Kidney (tissue), 14 donors: ENCODE data around the gene SPTLC2. TPM values are rescaled to one million over a fixed set of nuclear protein-coding genes. Genes with fewer than 3 reads are reported as not detected.

Experiments used
- DNase-seq, 5 donors: peaks; one replicate each; pipeline ENCODE4 v3.0.0-alpha.2; 2013 to 2020
- FAIRE-seq: peaks from 2 replicates; lab custom pipeline; 2012; peaks lifted over from hg19 to GRCh38; lab: Jason Lieb, UNC
- H3K27ac ChIP-seq, 2 donors: one replicate each; pipeline ENCODE4 v1.7.0; 2013; ENCODE audit warnings: low read depth in 2 of 2, low read length in 2 of 2, inconsistent platforms in 1 of 2
- H3K27me3 ChIP-seq: one replicate; pipeline ENCODE4 v1.7.1; 2013; ENCODE audit warnings: low read length, inconsistent platforms; ENCODE audit not compliant: control insufficient read depth, insufficient read depth
- H3K36me3 ChIP-seq, 3 donors: one replicate each; pipeline versions ENCODE4 v1.7.0 to v1.7.1; 2013; ENCODE audit warnings: low read length in 3 of 3, control low read depth in 1 of 3, inconsistent platforms in 1 of 3; ENCODE audit not compliant: insufficient read depth in 3 of 3, control insufficient read depth in 2 of 3
- H3K4me1 ChIP-seq, 3 donors: one replicate each; pipeline versions ENCODE4 v1.7.0 to v1.7.1; 2013; ENCODE audit warnings: low read length in 3 of 3, inconsistent platforms in 1 of 3, low read depth in 1 of 3; ENCODE audit not compliant: control insufficient read depth in 2 of 3, insufficient read depth in 2 of 3
- H3K4me3 ChIP-seq, 3 donors: one replicate each; pipeline versions ENCODE4 v1.7.0 to v1.8.1; 2013; ENCODE audit warnings: low read length in 3 of 3, control low read depth in 1 of 3, inconsistent platforms in 1 of 3
- H3K9ac ChIP-seq, 3 donors: one replicate each; pipeline versions ENCODE4 v1.7.0 to v1.7.1; 2013; ENCODE audit warnings: low read length in 3 of 3, control low read depth in 1 of 3, inconsistent platforms in 1 of 3
- H3K9me3 ChIP-seq, 3 donors: one replicate each; pipeline versions ENCODE4 v1.7.0 to v1.7.1; 2013; ENCODE audit warnings: low read length in 3 of 3, control low read depth in 1 of 3, inconsistent platforms in 1 of 3; ENCODE audit not compliant: control insufficient read depth in 2 of 3, insufficient read depth in 1 of 3
- intact Hi-C: fragments of 100-400 bp; cut with DNase I; formaldehyde crosslinking; loops from one replicate; pipeline ENCODE4 v1.11.1; 2022
- polyA plus RNA-seq: library from polyadenylated mRNA; stranded (reverse); fragments of 350-450 nt; fragmentation: Illumina TruSeq; extraction: RNeasy Lipid Tissue Mini Kit (QIAGEN cat#74804); gene quantifications from one replicate; pipeline ENCODE4 v1.2.3, GENCODE V29; 2014; ENCODE audit warnings: low read depth, low replicate concordance; ENCODE audit not compliant: insufficient read depth
- total RNA-seq: library from RNA; stranded (reverse); fragmentation: NEBNext Ultra II Directional; extraction: Animal tissue kit (Norgen Biotek cat#: 25700); gene quantifications from one replicate; pipeline ENCODE4 v1.2.1, GENCODE V29; 2021
- TF ChIP-seq, protein P1 (sequence below): IDR thresholded peaks from 3 replicates; pipeline ENCODE4 v1.5.1; 2012; ENCODE audit warnings: mild to moderate bottlenecking, moderate library complexity, borderline replicate concordance; ENCODE audit not compliant: insufficient read depth; ENCODE audit errors: extremely low read depth
- donor health status: control.
- donor health status: control.
- donor health status: control.
- donor health status: control.
- donor health status: control.
- donor health status: DM: yes; HTN: yes; CAD: no.
- donor health status: Normal renal cell carcinoma (clear cell type).

Gene SPTLC2
- total and polyA plus RNA-seq, 2 donors from 2014 or later = 17.0 to 66.1 TPM

DNA sequence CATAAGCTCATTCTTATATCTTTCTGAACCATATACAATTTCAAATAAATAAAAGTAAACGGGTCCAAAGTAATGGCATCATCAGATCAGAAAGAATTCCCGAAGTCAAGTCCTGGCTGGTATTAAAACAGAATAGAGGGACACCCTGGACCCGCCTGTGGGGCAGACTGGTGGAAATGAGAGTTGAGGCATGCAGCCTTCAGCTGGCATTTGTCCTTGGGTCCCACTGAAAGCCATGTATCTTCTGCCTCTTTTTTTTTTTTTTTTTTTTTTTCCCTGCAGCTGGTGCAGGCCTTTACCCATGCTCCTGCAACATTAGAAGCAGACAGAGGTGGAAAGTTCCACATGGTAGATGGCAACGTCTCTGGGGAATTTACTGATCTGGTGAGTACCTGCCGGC lies 148.6 kb downstream of the SPTLC2 start:
- intact Hi-C loops = no loop called here
- Histone ChIP-seq H3K4me3 (no peak overlapping the region), H3K36me3 (peaks cover 7 to 41% (median 30%) of the 10 kb centered on the region in 3 donors), H3K9me3 (no peaks in the 10 kb centered on the region), H3K27me3 (no peaks in the 10 kb centered on the region), H3K27ac (no peak overlapping the region), H3K9ac (no peak overlapping the region), H3K4me1 (peaks cover 0 to 2% (median 0%) of the 10 kb centered on the region in 3 donors)
- TF ChIP-seq, protein P1, sequence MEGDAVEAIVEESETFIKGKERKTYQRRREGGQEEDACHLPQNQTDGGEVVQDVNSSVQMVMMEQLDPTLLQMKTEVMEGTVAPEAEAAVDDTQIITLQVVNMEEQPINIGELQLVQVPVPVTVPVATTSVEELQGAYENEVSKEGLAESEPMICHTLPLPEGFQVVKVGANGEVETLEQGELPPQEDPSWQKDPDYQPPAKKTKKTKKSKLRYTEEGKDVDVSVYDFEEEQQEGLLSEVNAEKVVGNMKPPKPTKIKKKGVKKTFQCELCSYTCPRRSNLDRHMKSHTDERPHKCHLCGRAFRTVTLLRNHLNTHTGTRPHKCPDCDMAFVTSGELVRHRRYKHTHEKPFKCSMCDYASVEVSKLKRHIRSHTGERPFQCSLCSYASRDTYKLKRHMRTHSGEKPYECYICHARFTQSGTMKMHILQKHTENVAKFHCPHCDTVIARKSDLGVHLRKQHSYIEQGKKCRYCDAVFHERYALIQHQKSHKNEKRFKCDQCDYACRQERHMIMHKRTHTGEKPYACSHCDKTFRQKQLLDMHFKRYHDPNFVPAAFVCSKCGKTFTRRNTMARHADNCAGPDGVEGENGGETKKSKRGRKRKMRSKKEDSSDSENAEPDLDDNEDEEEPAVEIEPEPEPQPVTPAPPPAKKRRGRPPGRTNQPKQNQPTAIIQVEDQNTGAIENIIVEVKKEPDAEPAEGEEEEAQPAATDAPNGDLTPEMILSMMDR = no peak
- no peak for DNase-seq
- FAIRE-seq = no peak

DNA sequence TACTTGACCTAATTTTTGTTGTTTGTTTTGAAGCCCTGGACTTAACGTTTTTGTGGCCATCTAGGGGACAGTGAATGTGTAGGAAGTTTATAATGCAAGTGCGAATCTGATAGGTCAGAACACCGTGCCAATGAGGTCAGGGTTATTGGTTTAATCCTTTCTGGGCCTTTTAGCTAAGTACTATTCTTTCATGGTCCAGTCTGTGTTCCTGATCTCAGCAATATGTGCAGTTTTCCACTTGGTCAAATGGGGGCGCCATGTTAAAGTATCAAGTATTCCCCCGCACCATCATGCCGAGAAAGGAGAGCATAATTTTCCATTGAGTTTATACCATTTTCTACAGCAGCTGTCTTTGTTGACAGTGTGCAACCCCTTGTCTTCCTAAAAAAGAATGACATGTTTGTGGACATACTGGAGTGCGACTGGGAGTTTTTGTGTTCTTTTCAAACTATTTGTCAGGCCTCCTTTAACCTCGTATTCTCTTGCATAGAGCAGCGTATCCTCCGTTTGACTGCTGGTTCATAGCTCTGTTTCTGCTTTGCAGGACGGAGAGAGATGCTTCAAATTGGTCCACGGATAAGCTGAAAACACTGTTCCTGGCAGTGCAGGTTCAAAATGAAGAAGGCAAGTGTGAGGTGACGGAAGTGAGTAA lies 157.2 kb downstream of the SPTLC2 start:
- peaks cover 12 to 35% (median 28%) of the 10 kb centered on the region in 3 donors for H3K36me3 ChIP-seq
- H3K27ac ChIP-seq = no peak overlapping the region
- intact Hi-C loops = no loop called here
- peaks cover 0 to 12% (median 11%) of the 10 kb centered on the region in 3 donors for H3K4me1 ChIP-seq
- FAIRE-seq (no peak), DNase-seq (peak in 3 of 5 donors; percentile 69 to 92 (median 84))
- no peaks in the 10 kb centered on the region for H3K9me3 ChIP-seq
- peak overlapping the region; percentile 87 to 100 (median 87) for H3K9ac ChIP-seq
- peak overlapping the region; percentile 87 to 98 (median 91) for H3K4me3 ChIP-seq
- no peaks in the 10 kb centered on the region for H3K27me3 ChIP-seq
- TF ChIP-seq, protein P1 = peak; percentile 52

DNA sequence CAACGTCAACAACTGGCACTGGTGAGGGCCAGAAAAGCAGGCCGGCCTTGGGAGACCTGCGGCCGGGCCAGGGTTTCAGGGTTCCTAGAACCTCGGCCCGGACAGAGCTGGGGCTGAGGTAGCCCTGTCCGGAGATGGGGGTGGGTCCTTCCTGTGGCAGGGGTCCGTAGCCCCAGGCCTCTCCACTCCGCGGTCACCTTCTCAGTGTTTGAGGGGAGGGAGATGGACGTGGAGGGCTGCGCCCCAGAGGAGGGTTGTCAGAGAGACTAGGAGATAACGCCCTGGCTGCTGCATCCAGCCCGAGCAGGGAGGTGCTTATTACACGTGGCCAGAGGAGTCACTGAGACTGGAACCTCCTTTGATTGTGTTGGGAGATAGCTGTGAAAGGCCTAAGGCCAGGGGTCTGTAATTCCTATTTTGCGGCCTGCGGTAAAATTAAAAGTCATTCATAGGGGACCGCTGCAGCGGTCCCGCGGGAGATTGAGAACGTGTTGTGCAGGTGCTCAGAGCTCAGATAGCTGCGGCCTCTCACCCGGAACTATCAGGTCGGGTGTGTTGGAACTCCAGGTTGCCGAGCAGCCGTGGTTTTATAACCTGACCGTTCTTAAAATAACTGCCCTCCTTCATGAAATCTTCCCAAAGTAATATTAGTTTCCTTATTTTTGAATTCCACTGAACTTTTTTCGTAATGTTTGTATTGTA lies 158.0 kb downstream of the SPTLC2 start:
- TF ChIP-seq, protein P1 = no peak
- Histone ChIP-seq H3K4me3 (peak overlapping the region; percentile 87 to 98 (median 91)), H3K27ac (peak overlapping the region; percentile 97 to 100), H3K27me3 (no peaks in the 10 kb centered on the region), H3K9me3 (no peaks in the 10 kb centered on the region), H3K9ac (peak overlapping the region; percentile 87 to 100 (median 87)), H3K36me3 (peaks cover 8 to 29% (median 23%) of the 10 kb centered on the region in 3 donors), H3K4me1 (peaks cover 0 to 12% (median 11%) of the 10 kb centered on the region in 3 donors)
- DNase-seq (peak in 3 of 5 donors; percentile 32 to 43 (median 35)), FAIRE-seq (no peak)
- intact Hi-C loops = no loop called here
